ENCODE results near the gene C1RL. TPM values are rescaled to one million over a fixed set of nuclear protein-coding genes. Genes with fewer than 3 reads are reported as not detected.

The C1RL gene
- total RNA-seq, 4 donors from 2014 or later = 39.6 to 261 (median 65.0) TPM

DNA sequence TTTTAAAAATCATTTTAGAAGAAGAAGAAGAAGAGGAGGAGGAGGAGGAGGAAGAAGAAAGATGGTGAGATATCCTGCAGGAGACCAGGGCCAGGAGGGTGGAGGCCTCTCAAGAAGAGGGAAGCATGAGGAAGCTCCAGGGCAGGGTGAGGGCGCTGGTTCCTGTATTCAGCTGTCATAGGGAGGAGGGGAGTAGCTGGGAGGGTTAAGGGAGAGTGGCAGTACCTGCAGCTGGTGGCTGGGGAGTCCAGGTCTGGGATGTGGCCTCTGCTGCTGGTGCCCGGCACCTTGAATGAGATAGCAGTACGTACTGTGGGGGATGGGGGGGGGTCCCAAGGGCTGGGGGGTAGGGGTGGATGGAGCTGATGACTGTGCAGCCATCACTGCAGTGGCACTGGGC lies 9.9 kb upstream of the C1RL start:
- no peak for DNase-seq
- in situ Hi-C loops (cut with MboI; ENCODE audit: low pct_ligation_motif_present in 1 of 4, low pct_unique_long_range_greater_than_20kb in 1 of 4, low sequenced_read_pairs in 3 of 4) = loop anchor here in 3 of 4 donors (25.0 kb wide), 2 partner anchors 182 to 207 kb away; partner anchors contain the start of genes ATN1 (in 2 of the 3), C12orf57 (in 2 of the 3), RNU7-1 (in 2 of the 3) and ENO2 (in 1 of the 3)
- Histone ChIP-seq H3K27ac (no peak overlapping the region), H3K4me1 (no peaks in the 10 kb centered on the region), H3K36me3 (no peaks in the 10 kb centered on the region), H3K4me3 (no peak overlapping the region), H3K27me3 (no peaks in the 10 kb centered on the region), H3K9me3 (no peaks in the 10 kb centered on the region)
- TF ChIP-seq POLR2AphosphoS5 (IDR thresholded peaks at IDR 0.05) (no peak), POLR2A (IDR thresholded peaks at IDR 0.05) (no peak), EP300 (IDR thresholded peaks at IDR 0.05; ENCODE audit: low read depth) (no peak)
- TF ChIP-seq, protein P1, sequence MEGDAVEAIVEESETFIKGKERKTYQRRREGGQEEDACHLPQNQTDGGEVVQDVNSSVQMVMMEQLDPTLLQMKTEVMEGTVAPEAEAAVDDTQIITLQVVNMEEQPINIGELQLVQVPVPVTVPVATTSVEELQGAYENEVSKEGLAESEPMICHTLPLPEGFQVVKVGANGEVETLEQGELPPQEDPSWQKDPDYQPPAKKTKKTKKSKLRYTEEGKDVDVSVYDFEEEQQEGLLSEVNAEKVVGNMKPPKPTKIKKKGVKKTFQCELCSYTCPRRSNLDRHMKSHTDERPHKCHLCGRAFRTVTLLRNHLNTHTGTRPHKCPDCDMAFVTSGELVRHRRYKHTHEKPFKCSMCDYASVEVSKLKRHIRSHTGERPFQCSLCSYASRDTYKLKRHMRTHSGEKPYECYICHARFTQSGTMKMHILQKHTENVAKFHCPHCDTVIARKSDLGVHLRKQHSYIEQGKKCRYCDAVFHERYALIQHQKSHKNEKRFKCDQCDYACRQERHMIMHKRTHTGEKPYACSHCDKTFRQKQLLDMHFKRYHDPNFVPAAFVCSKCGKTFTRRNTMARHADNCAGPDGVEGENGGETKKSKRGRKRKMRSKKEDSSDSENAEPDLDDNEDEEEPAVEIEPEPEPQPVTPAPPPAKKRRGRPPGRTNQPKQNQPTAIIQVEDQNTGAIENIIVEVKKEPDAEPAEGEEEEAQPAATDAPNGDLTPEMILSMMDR (IDR thresholded peaks at IDR 0.05) = no peak
- intact Hi-C loops (cut with DNase I; ENCODE audit: low total_unique reads) = no loop called here
- 40 to 88% methylated on average over 1 to 3 of the region's 3 CpGs for WGBS, 2 donors (ENCODE audit: low coverage in 1 of 2)

DNA sequence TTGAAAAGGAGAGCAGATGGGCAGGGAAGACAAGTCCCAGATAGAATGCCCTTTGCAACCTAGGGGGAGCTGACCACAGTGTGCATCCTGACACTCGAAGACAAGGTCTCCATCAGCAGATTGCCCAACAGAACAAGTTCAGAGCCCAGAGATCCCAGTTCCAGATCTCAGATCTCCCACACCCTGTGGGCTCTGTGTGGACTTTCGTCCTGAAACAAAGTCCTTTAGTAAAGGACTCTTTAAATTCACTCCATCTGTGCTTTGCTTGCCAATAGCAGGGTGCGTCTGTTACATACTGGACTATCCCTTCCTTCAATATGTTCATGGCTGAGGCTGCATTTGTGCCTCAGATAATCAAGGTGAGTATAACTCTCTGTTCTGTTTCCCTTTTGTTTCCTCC lies 8.7 kb upstream of the C1RL start:
- in situ Hi-C loops (cut with MboI; ENCODE audit: low pct_ligation_motif_present in 1 of 4, low pct_unique_long_range_greater_than_20kb in 1 of 4, low sequenced_read_pairs in 3 of 4) = loop anchor here in 3 of 4 donors (25.0 kb wide), 2 partner anchors 180 to 205 kb away; partner anchors contain the start of genes ATN1 (in 2 of the 3), C12orf57 (in 2 of the 3), RNU7-1 (in 2 of the 3) and ENO2 (in 1 of the 3)
- no peaks in the 10 kb centered on the region for H3K27me3 ChIP-seq
- intact Hi-C loops (cut with DNase I; ENCODE audit: low total_unique reads) = no loop called here
- no peak overlapping the region for H3K27ac ChIP-seq
- no peaks in the 10 kb centered on the region for H3K36me3 ChIP-seq
- TF ChIP-seq POLR2AphosphoS5 (IDR thresholded peaks at IDR 0.05) (no peak), EP300 (IDR thresholded peaks at IDR 0.05; ENCODE audit: low read depth) (no peak)
- H3K4me1 ChIP-seq = peaks cover 0 to 6% (median 0%) of the 10 kb centered on the region in 4 donors
- DNase-seq = no peak
- H3K4me3 ChIP-seq = no peak overlapping the region
- 83 to 95% methylated on average over 1 to 3 of the region's 3 CpGs for WGBS, 2 donors (ENCODE audit: low coverage in 1 of 2)
- no peaks in the 10 kb centered on the region for H3K9me3 ChIP-seq

DNA sequence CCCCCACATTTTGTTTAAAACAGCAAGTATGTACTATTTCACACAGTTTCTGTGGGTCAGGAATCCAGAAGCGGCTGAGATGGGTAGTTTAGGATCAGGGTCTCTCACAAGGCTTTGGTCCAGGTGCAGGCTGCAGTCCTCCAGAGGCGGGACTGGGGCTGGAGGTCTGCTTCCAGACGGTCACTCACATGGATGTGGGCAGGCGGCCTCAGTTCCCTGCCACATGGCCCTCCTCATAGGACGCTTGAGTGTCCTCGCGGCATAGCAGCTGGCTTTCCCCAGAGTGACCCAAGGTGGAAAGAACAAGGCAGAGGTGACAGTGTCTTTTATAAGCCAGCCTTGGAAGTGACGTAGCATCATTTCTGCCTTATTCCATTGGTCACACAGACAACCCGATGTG lies 7.9 kb upstream of the C1RL start:
- intact Hi-C loops (cut with DNase I; ENCODE audit: low total_unique reads) = no loop called here
- in situ Hi-C loops (cut with MboI; ENCODE audit: low pct_ligation_motif_present in 1 of 4, low pct_unique_long_range_greater_than_20kb in 1 of 4, low sequenced_read_pairs in 3 of 4) = loop anchor here in 3 of 4 donors (25.0 kb wide), 2 partner anchors 180 to 205 kb away; partner anchors contain the start of genes ATN1 (in 2 of the 3), C12orf57 (in 2 of the 3), RNU7-1 (in 2 of the 3) and ENO2 (in 1 of the 3)
- DNase-seq = no peak
- Histone ChIP-seq H3K4me3 (no peak overlapping the region), H3K4me1 (peaks cover 0 to 7% (median 0%) of the 10 kb centered on the region in 4 donors), H3K27me3 (no peaks in the 10 kb centered on the region), H3K9me3 (no peaks in the 10 kb centered on the region), H3K36me3 (no peaks in the 10 kb centered on the region), H3K27ac (no peak overlapping the region)
- no peak for TF ChIP-seq POLR2A (IDR thresholded peaks at IDR 0.05)
- no peak for TF ChIP-seq POLR2AphosphoS5 (IDR thresholded peaks at IDR 0.05)
- TF ChIP-seq, protein P1 (IDR thresholded peaks at IDR 0.05) = no peak
- TF ChIP-seq EP300 (IDR thresholded peaks at IDR 0.05; ENCODE audit: low read depth) = no peak
- 96 to 100% methylated on average over 2 to 9 of the region's 9 CpGs for whole genome bisulfite sequencing, 2 donors (ENCODE audit: low coverage in 1 of 2)

DNA sequence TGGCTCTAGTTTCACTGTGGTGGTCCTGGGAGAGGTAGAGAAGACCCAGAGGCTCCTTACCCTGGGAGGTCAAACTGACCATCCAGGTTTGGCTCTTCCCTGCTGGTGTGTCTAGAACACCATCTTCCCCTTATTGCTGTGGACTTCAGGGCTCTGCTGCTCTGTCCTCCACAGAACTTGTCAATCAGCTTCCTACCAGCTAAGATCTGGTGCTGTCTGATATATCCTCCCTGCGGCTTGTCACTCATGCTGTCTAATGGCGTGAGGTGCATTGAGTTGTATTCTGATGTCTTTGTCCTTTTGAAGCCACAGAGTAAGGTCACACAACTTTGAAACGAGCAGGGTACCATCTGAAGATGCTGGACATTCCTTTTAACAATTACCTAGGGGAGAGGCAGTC lies 7.2 kb upstream of the C1RL start:
- Histone ChIP-seq H3K36me3 (no peaks in the 10 kb centered on the region), H3K9me3 (no peaks in the 10 kb centered on the region), H3K27ac (no peak overlapping the region), H3K27me3 (no peaks in the 10 kb centered on the region), H3K4me1 (peaks cover 0 to 7% (median 0%) of the 10 kb centered on the region in 4 donors), H3K4me3 (no peak overlapping the region)
- 93% methylated on average over 3 of the region's 3 CpGs; no CpG with 5 or more reads in 1 of the 2 donors for WGBS, 2 donors (ENCODE audit: low coverage in 1 of 2)
- in situ Hi-C loops (cut with MboI; ENCODE audit: low pct_ligation_motif_present in 1 of 4, low pct_unique_long_range_greater_than_20kb in 1 of 4, low sequenced_read_pairs in 3 of 4) (loop anchor here in 3 of 4 donors (25.0 kb wide), 2 partner anchors 179 to 204 kb away; partner anchors contain the start of genes ATN1 (in 2 of the 3), C12orf57 (in 2 of the 3), RNU7-1 (in 2 of the 3) and ENO2 (in 1 of the 3)), intact Hi-C loops (cut with DNase I; ENCODE audit: low total_unique reads) (no loop called here)
- TF ChIP-seq POLR2AphosphoS5 (IDR thresholded peaks at IDR 0.05) = no peak
- TF ChIP-seq, protein P1 (IDR thresholded peaks at IDR 0.05) = no peak
- DNase-seq = no peak
